ENCODE measurements around the gene ETS2.

Gene ETS2

GRCh38 chr21:38780879-38781278 lies 24.9 kb upstream of the ETS2 start:
- DNase-seq (ENCODE audit: low read depth), result no peak

- no peak for DNase-seq (ENCODE audit: low read depth)
These were observed 21.1 kb upstream of the ETS2 start for GRCh38 chr21:38784458-38785266.

GRCh38 chr21:38785483-38785882 lies 20.2 kb upstream of the ETS2 start:
- DNase-seq (ENCODE audit: low read depth), result no peak

GRCh38 chr21:38787016-38787415 lies 18.7 kb upstream of the ETS2 start:
- no peak for DNase-seq (ENCODE audit: low read depth)

GRCh38 chr21:38787461-38788274 lies 18.1 kb upstream of the ETS2 start:
- no peak for DNase-seq (ENCODE audit: low read depth)

GRCh38 chr21:38788275-38788905 lies 17.3 kb upstream of the ETS2 start:
- DNase-seq (ENCODE audit: low read depth), result no peak

GRCh38 chr21:38789275-38789674 lies 16.5 kb upstream of the ETS2 start:
- no peak for DNase-seq (ENCODE audit: low read depth)

GRCh38 chr21:38790059-38790458 lies 15.7 kb upstream of the ETS2 start:
- no peak for DNase-seq (ENCODE audit: low read depth)

- DNase-seq (ENCODE audit: low read depth), result no peak
These were observed 14.8 kb upstream of the ETS2 start for GRCh38 chr21:38790961-38791360.

GRCh38 chr21:38792676-38793459 lies 12.9 kb upstream of the ETS2 start:
- DNase-seq (ENCODE audit: low read depth), result no peak

GRCh38 chr21:38793926-38794713 lies 11.6 kb upstream of the ETS2 start:
- DNase-seq (ENCODE audit: low read depth), result no peak

- no peak for DNase-seq (ENCODE audit: low read depth)
These were observed 10.8 kb upstream of the ETS2 start for GRCh38 chr21:38794978-38795377.

- DNase-seq (ENCODE audit: low read depth), result no peak
These were observed 10.3 kb upstream of the ETS2 start for GRCh38 chr21:38795475-38795874.

- DNase-seq (ENCODE audit: low read depth), result no peak
These were observed 9.3 kb upstream of the ETS2 start for GRCh38 chr21:38796424-38796823.

- no peak for DNase-seq (ENCODE audit: low read depth)
These were observed 8.3 kb upstream of the ETS2 start for GRCh38 chr21:38797470-38797869.

- DNase-seq (ENCODE audit: low read depth), result no peak
These were observed 7.6 kb upstream of the ETS2 start for GRCh38 chr21:38798081-38798480.

- DNase-seq (ENCODE audit: low read depth), result no peak
These were observed 7.2 kb upstream of the ETS2 start for GRCh38 chr21:38798481-38798882.

GRCh38 chr21:38800046-38800758 lies 5.5 kb upstream of the ETS2 start:
- DNase-seq (ENCODE audit: low read depth), result no peak

- no peak for DNase-seq (ENCODE audit: low read depth)
These were observed 4.6 kb upstream of the ETS2 start for GRCh38 chr21:38800924-38801744.
